Coronary artery (tissue), 2 donors: ENCODE measurements around the gene ALDH6A1.

ENCODE experiments used
- DNase-seq: peaks from one replicate; pipeline ENCODE4 v3.0.0-alpha.2; 2017; ENCODE audit warnings: low spot score
- H3K27ac ChIP-seq, 2 donors: fragments of 200-600 bp; sonication (generic); one replicate each; pipeline ENCODE4 v1.5.1; 2016 to 2019
- H3K4me3 ChIP-seq: fragments of 200-600 bp; sonication (generic); 2 replicates; pipeline ENCODE4 v1.5.1; 2016; ENCODE audit warnings: mild to moderate bottlenecking, moderate library complexity
- CTCF ChIP-seq: fragments of 200-600 bp; sonication (generic); IDR thresholded peaks from one replicate; pipeline ENCODE4 v1.5.1; 2019; ENCODE audit warnings: antibody characterized with exemption

ALDH6A1 gene

DNA sequence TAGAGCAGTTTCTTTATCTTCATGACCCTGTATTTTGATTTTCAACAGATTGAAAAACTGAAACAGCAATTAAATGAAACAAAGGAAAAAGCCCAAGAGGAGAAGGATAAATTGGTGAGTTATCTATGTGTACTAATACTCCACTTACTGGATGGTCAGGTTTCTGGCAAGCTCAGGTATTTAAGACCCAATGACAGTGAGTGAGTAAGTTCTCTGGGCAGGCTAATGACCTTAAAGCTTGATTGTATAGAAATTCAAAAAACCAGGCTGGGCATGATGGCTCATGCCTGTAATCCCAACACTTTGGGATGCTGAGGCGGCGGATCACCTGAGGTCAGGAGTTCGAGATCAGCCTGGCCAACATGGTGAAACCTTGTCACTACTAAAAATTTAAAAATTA lies 55.1 kb downstream of the ALDH6A1 start:
- TF ChIP-seq CTCF: no peak
- no peak overlapping the region for H3K27ac ChIP-seq
- no peak for DNase-seq

GRCh38 chr14:74022346-74022745 lies 61.9 kb downstream of the ALDH6A1 start:
- no peak overlapping the region for H3K27ac ChIP-seq
- DNase-seq: no peak
- H3K4me3 ChIP-seq: no peak overlapping the region
- no peak for TF ChIP-seq CTCF

More for the DNA sequence above, 55.1 kb downstream of the ALDH6A1 start:
- no peak overlapping the region for H3K4me3 ChIP-seq

DNA sequence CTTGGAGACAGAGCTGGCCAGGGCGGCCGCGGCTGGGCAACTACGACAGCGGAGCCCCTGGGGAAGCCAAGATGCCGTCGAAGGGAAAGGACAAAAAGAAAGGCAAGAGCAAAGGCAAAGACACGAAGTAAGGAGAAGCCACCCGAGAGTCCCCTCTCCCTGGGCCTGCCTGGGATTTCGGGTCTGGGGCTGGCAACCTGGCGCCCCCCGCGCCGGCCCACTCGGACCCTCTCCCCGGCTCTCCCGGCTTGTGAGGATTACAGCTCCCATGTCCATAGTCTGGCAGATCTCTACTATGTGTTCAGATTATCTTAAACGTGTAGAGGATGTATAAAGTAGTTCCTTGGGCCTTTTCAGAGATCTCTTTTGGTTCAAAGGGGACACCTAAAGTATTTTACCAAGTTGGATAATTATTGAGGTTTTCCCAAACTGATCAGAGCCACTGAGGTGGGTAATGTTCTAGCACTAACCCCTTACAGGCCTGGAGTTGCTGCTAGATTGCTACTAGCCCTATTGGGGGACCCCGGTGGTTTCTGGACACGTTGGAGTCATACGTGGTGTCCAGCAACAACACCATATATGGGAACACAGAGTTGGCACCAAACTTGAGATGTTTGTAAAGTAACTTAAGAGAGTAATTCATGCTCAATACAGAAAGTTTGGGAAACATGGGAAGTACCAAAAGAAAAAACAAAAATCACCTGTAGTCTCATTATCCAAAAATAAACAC lies 64.7 kb downstream of the ALDH6A1 start:
- TF ChIP-seq CTCF: no peak
- Histone ChIP-seq H3K4me3 (peak overlapping the region; percentile 83), H3K27ac (peak overlapping the region; percentile 97)
- no peak for DNase-seq

GRCh38 chr14:74018586-74019407 lies 65.5 kb downstream of the ALDH6A1 start, which contains the start of the genes BBOF1 and ENTPD5:
Gene BBOF1 (plus strand): TSS chr14:74019349. CDS start chr14:74019479, 130 bp downstream.
Gene ENTPD5 (minus strand): TSS chr14:74019288. CDS start chr14:73988102, 31,186 bp downstream.
- peak within 1 kb of the TSS; percentile 83 for H3K4me3 ChIP-seq
- H3K27ac ChIP-seq: peak within 1 kb of the TSS; percentile 97
- peak; percentile 92 for DNase-seq
- no peak for TF ChIP-seq CTCF

- Histone ChIP-seq H3K27ac (peak overlapping the region; percentile 97), H3K4me3 (peak overlapping the region; percentile 83)
- no peak for TF ChIP-seq CTCF
- DNase-seq: no peak
Measured at GRCh38 chr14:74018174-74018585, 66.1 kb downstream of the ALDH6A1 start.

GRCh38 chr14:74015963-74016362 lies 68.3 kb downstream of the ALDH6A1 start:
- Histone ChIP-seq H3K27ac (no peak overlapping the region), H3K4me3 (no peak overlapping the region)
- no peak for DNase-seq
- TF ChIP-seq CTCF: no peak
